ENCODE measurements around the gene PTX4.

DNA sequence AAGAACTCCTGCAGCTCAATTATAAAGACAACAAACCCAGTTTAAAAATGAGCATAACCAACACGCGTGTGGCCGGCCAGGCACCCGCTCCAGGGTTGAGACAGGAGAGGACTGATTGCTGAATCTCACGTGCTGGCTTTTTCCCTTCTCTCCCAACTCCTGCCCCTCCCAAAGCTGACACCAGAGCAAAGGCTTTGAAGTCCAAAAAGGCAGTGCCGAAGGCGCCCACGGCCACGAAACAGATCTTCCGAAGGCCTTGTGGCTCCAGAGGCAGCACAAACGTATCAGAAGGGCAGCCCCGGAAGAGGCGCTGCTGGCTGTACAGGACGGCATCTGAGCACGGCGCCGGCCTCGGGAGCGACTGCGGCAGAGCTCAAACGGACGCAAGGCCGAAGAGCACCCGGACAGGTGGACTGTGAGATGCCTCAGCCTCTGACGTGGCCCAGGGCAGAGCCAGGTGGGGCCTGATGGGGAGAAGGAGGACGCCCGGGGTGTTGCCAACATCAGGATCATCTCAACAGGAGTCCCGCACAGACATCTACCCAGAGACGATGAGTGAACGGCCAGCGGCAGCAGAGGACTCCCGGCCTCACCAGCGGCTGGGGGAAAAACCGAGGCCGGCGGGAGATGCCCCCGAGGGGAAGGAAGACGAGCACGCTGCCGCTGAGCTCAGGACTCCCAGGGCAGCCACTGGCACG lies 24.4 kb downstream of the PTX4 start:
- TF ChIP-seq, protein P1, sequence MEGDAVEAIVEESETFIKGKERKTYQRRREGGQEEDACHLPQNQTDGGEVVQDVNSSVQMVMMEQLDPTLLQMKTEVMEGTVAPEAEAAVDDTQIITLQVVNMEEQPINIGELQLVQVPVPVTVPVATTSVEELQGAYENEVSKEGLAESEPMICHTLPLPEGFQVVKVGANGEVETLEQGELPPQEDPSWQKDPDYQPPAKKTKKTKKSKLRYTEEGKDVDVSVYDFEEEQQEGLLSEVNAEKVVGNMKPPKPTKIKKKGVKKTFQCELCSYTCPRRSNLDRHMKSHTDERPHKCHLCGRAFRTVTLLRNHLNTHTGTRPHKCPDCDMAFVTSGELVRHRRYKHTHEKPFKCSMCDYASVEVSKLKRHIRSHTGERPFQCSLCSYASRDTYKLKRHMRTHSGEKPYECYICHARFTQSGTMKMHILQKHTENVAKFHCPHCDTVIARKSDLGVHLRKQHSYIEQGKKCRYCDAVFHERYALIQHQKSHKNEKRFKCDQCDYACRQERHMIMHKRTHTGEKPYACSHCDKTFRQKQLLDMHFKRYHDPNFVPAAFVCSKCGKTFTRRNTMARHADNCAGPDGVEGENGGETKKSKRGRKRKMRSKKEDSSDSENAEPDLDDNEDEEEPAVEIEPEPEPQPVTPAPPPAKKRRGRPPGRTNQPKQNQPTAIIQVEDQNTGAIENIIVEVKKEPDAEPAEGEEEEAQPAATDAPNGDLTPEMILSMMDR (IDR thresholded peaks at IDR 0.05; ENCODE audit: low read length): no peak
- TF ChIP-seq EZH2 (optimal IDR thresholded peaks at IDR 0.05; ENCODE audit: low read depth, low read length): no peak

Data from MM.1S (cell line).